K562 (cell line): ENCODE measurements around the gene TNFRSF18. TPM values are rescaled to one million over a fixed set of nuclear protein-coding genes. Genes with fewer than 3 reads are reported as not detected.
A peak's percentile ranks its signal among the peaks of the same experiment; 100 is the strongest.

Source experiments
- ATAC-seq: fragments of 200-7000 bp; cut with Tn5 transposase; 3 replicates; pipeline ENCODE4 v1.9.1; 2020; ENCODE audit warnings: moderate library complexity
- BruUV-seq: library from RNA; stranded (reverse); fragments of 400-500 nt; replicated peaks from 2 replicates; lab custom pipeline; 2021; lab: Mats Ljungman, UMichigan
- CTCF ChIA-PET: fragments of 300-600 bp; formaldehyde crosslinking; extraction: SDS; loops from one replicate; lab custom pipeline; 2021; ENCODE audit warnings: low intra/inter-chr PET ratio; lab: Yijun Ruan, JAX
- POLR2A ChIA-PET: fragments of 300-600, 350-650 bp; sonication (Branson Sonifier 250); formaldehyde crosslinking; extraction: SDS; loops from one replicate; lab custom pipeline; 2021; ENCODE audit warnings: antibody characterized with exemption, inconsistent platforms; lab: Yijun Ruan, JAX
- DNase-seq, 4 experiments: peaks; one replicate each; pipeline versions ENCODE4 v3.0.0 to v3.0.0-alpha.2; 2011 to 2018; ENCODE audit warnings: low spot score in 3 of 4, mixed read lengths in 3 of 4; ENCODE audit errors: extremely low read depth in 1 of 4
- FAIRE-seq: peaks from 2 replicates; lab custom pipeline; 2011; peaks lifted over from hg19 to GRCh38; lab: Jason Lieb, UNC
- H2AFZ ChIP-seq: 2 replicates; pipeline ENCODE4 v1.6.0; 2011; ENCODE audit warnings: low read depth, low read length, control low read depth, inconsistent platforms
- H3K27ac ChIP-seq: fragments of 200-600 bp; 3 replicates; pipeline ENCODE4 v1.8.0; 2011; ENCODE audit warnings: low read depth, mild to moderate bottlenecking, control low read depth, inconsistent platforms, low read length, moderate library complexity, mixed read lengths; ENCODE audit errors: extremely low read depth
- H3K27me3 ChIP-seq, 2 experiments: fragments of 300-600 bp in 1 of 2; 2 replicates in 1 of 2; 3 replicates in 1 of 2; pipeline versions ENCODE4 v1.6.0 to v1.8.0; 2011; ENCODE audit warnings: inconsistent platforms in 2 of 2, low read length in 2 of 2, mild to moderate bottlenecking in 1 of 2, mixed read lengths in 1 of 2, moderate library complexity in 1 of 2; ENCODE audit not compliant: control insufficient read depth in 2 of 2, insufficient read depth in 2 of 2
- H3K36me3 ChIP-seq: fragments of 300-600 bp; 3 replicates; pipeline ENCODE4 v1.8.0; 2011; ENCODE audit warnings: mild to moderate bottlenecking, low read length, inconsistent platforms; ENCODE audit not compliant: control insufficient read depth, insufficient read depth
- H3K4me1 ChIP-seq, 2 experiments: fragments of 200-600 bp in 1 of 2; replicated peaks in 1 of 2; 2 replicates in 1 of 2; 3 replicates in 1 of 2; pipeline versions ENCODE4 v1.5.1 to v1.8.0; 2011; ENCODE audit warnings: inconsistent platforms in 2 of 2, low read length in 2 of 2, mild to moderate bottlenecking in 1 of 2, mixed read lengths in 1 of 2, moderate library complexity in 1 of 2; ENCODE audit not compliant: control insufficient read depth in 2 of 2, insufficient read depth in 2 of 2
- H3K4me2 ChIP-seq: 2 replicates; pipeline ENCODE4 v1.6.1; 2011; ENCODE audit warnings: low read length, control low read depth, inconsistent platforms, mixed read lengths; ENCODE audit not compliant: insufficient read depth
- H3K4me3 ChIP-seq: fragments of 200-600 bp; sonication (generic), shearing (Covaris generic); 2 replicates; pipeline ENCODE4 v1.5.1; 2016; ENCODE audit warnings: control low read depth, inconsistent platforms
- H3K79me2 ChIP-seq: fragments of 200-600 bp; 3 replicates; pipeline ENCODE4 v1.8.0; 2011; ENCODE audit warnings: low read length, inconsistent platforms; ENCODE audit not compliant: control insufficient read depth, insufficient read depth
- H3K9ac ChIP-seq, 2 experiments: 2 replicates each; pipeline versions ENCODE4 v1.6.0 to v1.6.1; 2011; ENCODE audit warnings: low read depth in 2 of 2, low read length in 2 of 2, control low read depth in 1 of 2, inconsistent platforms in 1 of 2, mild to moderate bottlenecking in 1 of 2, mixed read lengths in 1 of 2; ENCODE audit not compliant: insufficient read depth in 1 of 2
- H3K9me1 ChIP-seq: one replicate; pipeline ENCODE4 v1.6.0; 2011; ENCODE audit warnings: inconsistent platforms, mild to moderate bottlenecking, low read length, moderate library complexity; ENCODE audit not compliant: control insufficient read depth, insufficient read depth
- H3K9me3 ChIP-seq: replicated peaks from 2 replicates; pipeline ENCODE4 v1.5.1; 2011; ENCODE audit warnings: low read depth, low read length, inconsistent platforms; ENCODE audit not compliant: control insufficient read depth, insufficient read depth
- H4K20me1 ChIP-seq: replicated peaks from 2 replicates; pipeline ENCODE4 v1.6.1; 2011; ENCODE audit warnings: low read length, inconsistent platforms, mixed read lengths; ENCODE audit not compliant: control insufficient read depth, insufficient read depth
- ARHGAP35 ChIP-seq: fragments of 450-650 bp; IDR thresholded peaks from 2 replicates; pipeline ENCODE4 v1.6.1; 2018; ENCODE audit not compliant: partially characterized antibody
- E4F1 ChIP-seq: fragments of 250-450 bp; sonication (Bioruptor Pico); IDR thresholded peaks from 2 replicates; pipeline ENCODE4 v1.5.0; 2021; ENCODE audit warnings: mild to moderate bottlenecking, borderline replicate concordance
- ELF2 ChIP-seq: fragments of 250-450 bp; sonication (Bioruptor Pico); IDR thresholded peaks from 2 replicates; pipeline ENCODE4 v1.5.0; 2021; ENCODE audit warnings: mild to moderate bottlenecking
- FIP1L1 ChIP-seq: fragments of 200-400 bp; formaldehyde crosslinking; IDR thresholded peaks from 2 replicates; pipeline ENCODE4 v1.6.1; 2018; ENCODE audit warnings: mild to moderate bottlenecking, low read depth, low read length; ENCODE audit not compliant: poor library complexity, severe bottlenecking
- JUNB ChIP-seq: fragments of 450-650 bp; formaldehyde crosslinking; conservative IDR thresholded peaks from 2 replicates; pipeline ENCODE4 v1.4.0; 2020; ENCODE audit warnings: mild to moderate bottlenecking
- PRDM10 ChIP-seq: fragments of 450-650 bp; IDR thresholded peaks from 2 replicates; pipeline ENCODE4 v1.6.1; 2018; ENCODE audit not compliant: partially characterized antibody
- PTTG1 ChIP-seq: fragments of 450-650 bp; IDR thresholded peaks from 2 replicates; pipeline ENCODE4 v1.6.1; 2016; ENCODE audit warnings: low read depth, mild to moderate bottlenecking, missing genetic modification characterization, missing compliant biosample characterization
- RBM34 ChIP-seq: fragments of 200-400 bp; formaldehyde crosslinking; IDR thresholded peaks from 2 replicates; pipeline ENCODE4 v1.6.1; 2018; ENCODE audit warnings: low read length, borderline replicate concordance; ENCODE audit not compliant: insufficient read depth
- SRSF7 ChIP-seq: fragments of 200-400 bp; formaldehyde crosslinking; optimal IDR thresholded peaks from 2 replicates; pipeline ENCODE3; 2017; ENCODE audit warnings: mild to moderate bottlenecking, low read depth, low read length
- ZKSCAN1 ChIP-seq: fragments of 150-350 bp; IDR thresholded peaks from 2 replicates; pipeline ENCODE4 v1.6.1; 2016; ENCODE audit warnings: low read depth, low read length
- ZNF551 ChIP-seq: fragments of 250-450 bp; sonication (Bioruptor Pico); IDR thresholded peaks from 2 replicates; pipeline ENCODE4 v1.5.0; 2021; ENCODE audit warnings: mild to moderate bottlenecking, moderate library complexity
- WGBS: fragments of 100-300 bp; shearing (Covaris generic); methylation state at CpG from one replicate; pipeline ENCODE4 v1.1.6; 2016; ENCODE audit warnings: low coverage, mixed read lengths; ENCODE audit not compliant: insufficient coverage; ENCODE audit errors: missing lambda C conversion rate; 5-methylcytosine and 5-hydroxymethylcytosine counted together
- in situ Hi-C: fragments of 300-500 bp; cut with MboI; formaldehyde crosslinking; loops from 4 replicates; pipeline ENCODE4 v1.15.0; 2018; ENCODE audit warnings: inconsistent platforms, mixed read lengths
- intact Hi-C: fragments of 100-400 bp; cut with micrococcal nuclease; formaldehyde crosslinking; loops from 2 replicates; pipeline ENCODE4 v1.14.2; 2022
- polyA plus RNA-seq, 8 experiments: library from polyadenylated mRNA; depleted of rRNA in 4 of 8; stranded (reverse) in 5 of 8; unstranded in 3 of 8; fragments of >200 nt; fragmentation: Nextera tagmentation in 2 of 8; fragmentation: Illumina TruSeq in 1 of 8; extraction: Ambion mirVana in 2 of 8; extraction: Trizol in 1 of 8; gene quantifications; 2 replicates each; pipeline versions ENCODE4 v1.2.1 to v1.2.3, GENCODE V29; 2011 to 2014; ENCODE audit warnings: inconsistent platforms in 1 of 8, missing spikeins in 1 of 8
- total RNA-seq, 7 experiments: library from RNA; depleted of rRNA in 6 of 7; stranded (reverse); fragments of >200 nt in 6 of 7; fragmentation: Illumina TruSeq in 2 of 7; extraction: Trizol in 2 of 7; gene quantifications; 2 replicates each; pipeline versions ENCODE4 v1.2.1 to v1.2.3, GENCODE V29; 2011 to 2021; ENCODE audit warnings: low replicate concordance in 1 of 7
- TF ChIP-seq, protein P1 (sequence below): sonication (generic); formaldehyde crosslinking; IDR thresholded peaks from 2 replicates; pipeline ENCODE4 v1.8.1; 2023; ENCODE audit warnings: mild to moderate bottlenecking, missing genetic modification reagents

The TNFRSF18 gene
- total and polyA plus RNA-seq, 9 of the 15 experiments (the other 6 are each of a cell fraction or from before 2014, with no cell fraction given), result 0.24 to 0.27 TPM; not detected in 7

GRCh38 chr1:1208713-1209433 is 2.5 kb upstream of the TNFRSF18 start (continued):
- no peak for TF ChIP-seq JUNB
- no peak for TF ChIP-seq ZKSCAN1
- peak; percentile 65 for TF ChIP-seq PRDM10
- no peak for TF ChIP-seq SRSF7
- no peak for TF ChIP-seq RBM34
- no peak for TF ChIP-seq ZNF551

DNA sequence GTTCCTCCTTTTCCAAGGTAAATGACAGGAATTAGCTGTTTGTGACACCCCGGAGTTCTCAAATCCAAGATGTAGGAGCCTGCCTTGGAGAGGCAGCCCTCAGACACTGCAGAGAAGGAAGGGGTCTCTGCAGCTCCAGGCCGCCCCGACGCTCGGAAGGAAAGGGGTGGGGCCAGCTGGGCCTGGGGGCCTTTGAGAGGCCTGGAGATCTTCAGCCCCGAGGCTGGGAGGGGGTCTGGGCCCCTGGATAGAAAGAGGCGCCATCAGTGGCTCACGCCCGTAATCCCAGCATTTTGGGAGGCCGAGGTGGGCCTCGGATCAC is 1.1 kb upstream of the TNFRSF18 start:
- Histone ChIP-seq H3K79me2 (no peaks in the 10 kb centered on the region), H3K4me1 (peaks cover 13 to 96% of the 10 kb centered on the region in 2 experiments; a peak in 4 of 5 replicates), H3K9me3 (no peaks in the 10 kb centered on the region), H3K27ac (no peak overlapping the region), H2AFZ (no peak overlapping the region), H3K9me1 (no peaks in the 10 kb centered on the region), H3K27me3 (no peaks in the 10 kb centered on the region), H4K20me1 (no peaks in the 10 kb centered on the region), H3K4me3 (no peak overlapping the region), H3K9ac (no peak overlapping the region), H3K4me2 (no peak overlapping the region), H3K36me3 (no peaks in the 10 kb centered on the region)
- ChIA-PET POLR2A (interaction anchor here (0.9 kb wide), 1 partner anchor 9 kb away, joined by 5 read pairs; no protein-coding TSS in a partner anchor), CTCF (no interaction called here)
- FAIRE-seq (no peak), DNase-seq (no peak), ATAC-seq (no peak)
- BruUV-seq, result no TSS peak
- TF ChIP-seq, protein P1, sequence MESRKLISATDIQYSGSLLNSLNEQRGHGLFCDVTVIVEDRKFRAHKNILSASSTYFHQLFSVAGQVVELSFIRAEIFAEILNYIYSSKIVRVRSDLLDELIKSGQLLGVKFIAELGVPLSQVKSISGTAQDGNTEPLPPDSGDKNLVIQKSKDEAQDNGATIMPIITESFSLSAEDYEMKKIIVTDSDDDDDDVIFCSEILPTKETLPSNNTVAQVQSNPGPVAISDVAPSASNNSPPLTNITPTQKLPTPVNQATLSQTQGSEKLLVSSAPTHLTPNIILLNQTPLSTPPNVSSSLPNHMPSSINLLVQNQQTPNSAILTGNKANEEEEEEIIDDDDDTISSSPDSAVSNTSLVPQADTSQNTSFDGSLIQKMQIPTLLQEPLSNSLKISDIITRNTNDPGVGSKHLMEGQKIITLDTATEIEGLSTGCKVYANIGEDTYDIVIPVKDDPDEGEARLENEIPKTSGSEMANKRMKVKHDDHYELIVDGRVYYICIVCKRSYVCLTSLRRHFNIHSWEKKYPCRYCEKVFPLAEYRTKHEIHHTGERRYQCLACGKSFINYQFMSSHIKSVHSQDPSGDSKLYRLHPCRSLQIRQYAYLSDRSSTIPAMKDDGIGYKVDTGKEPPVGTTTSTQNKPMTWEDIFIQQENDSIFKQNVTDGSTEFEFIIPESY, result peak; percentile 41; the same call in 1 of the 2 replicates
- peak; percentile 15 for TF ChIP-seq FIP1L1
- no peak for TF ChIP-seq PTTG1 (tag)
- peak; percentile 17 for TF ChIP-seq ARHGAP35
- TF ChIP-seq E4F1 (CRISPR knock-in tag), result no peak
- 0 out of 2 replicates have a peak, but pooled peaks have one; percentile 15 for TF ChIP-seq ELF2 (CRISPR knock-in tag)
- intact Hi-C loops, result loop anchor here (5.0 kb wide), 1 partner anchor 85 kb away; no protein-coding TSS in a partner anchor
- in situ Hi-C loops, result no loop called here
- 17% methylated on average over 7 of the region's 11 CpGs for WGBS
